H9 (cell line): ENCODE data around the gene SLC24A4. TPM values are rescaled to one million over a fixed set of nuclear protein-coding genes. Genes with fewer than 3 reads are reported as not detected.

Experiments
- DNase-seq: peaks from one replicate; pipeline ENCODE4 v3.0.0-alpha.2; 2017
- H2AFZ ChIP-seq: one replicate; pipeline ENCODE4 v1.6.1; 2013; ENCODE audit warnings: mild to moderate bottlenecking, low read length, control low read depth, moderate library complexity
- H2AK5ac ChIP-seq: 2 replicates; pipeline ENCODE4 v1.6.1; 2013; ENCODE audit warnings: low read length, control low read depth, mixed read lengths; ENCODE audit not compliant: insufficient read length
- H2BK120ac ChIP-seq: one replicate; pipeline ENCODE4 v1.6.1; 2013; ENCODE audit warnings: low read depth, mild to moderate bottlenecking, low read length, control low read depth, inconsistent platforms; ENCODE audit not compliant: poor library complexity, severe bottlenecking
- H2BK12ac ChIP-seq: 2 replicates; pipeline ENCODE4 v1.6.1; 2013; ENCODE audit warnings: low read length, control low read depth, mixed read lengths, low read depth; ENCODE audit not compliant: insufficient read length
- H2BK15ac ChIP-seq: 2 replicates; pipeline ENCODE4 v1.6.1; 2013; ENCODE audit warnings: low read depth, low read length, control low read depth
- H2BK20ac ChIP-seq: one replicate; pipeline ENCODE4 v1.6.1; 2013; ENCODE audit warnings: low read depth, mild to moderate bottlenecking, low read length, control low read depth, inconsistent platforms; ENCODE audit not compliant: poor library complexity, severe bottlenecking
- H2BK5ac ChIP-seq: 2 replicates; pipeline ENCODE4 v1.6.1; 2013; ENCODE audit warnings: low read length, control low read depth, mixed read lengths; ENCODE audit not compliant: insufficient read length
- H3K14ac ChIP-seq: 2 replicates; pipeline ENCODE4 v1.6.1; 2013; ENCODE audit warnings: low read length, control low read depth; ENCODE audit not compliant: insufficient read depth
- H3K18ac ChIP-seq: 2 replicates; pipeline ENCODE4 v1.6.1; 2013; ENCODE audit warnings: low read depth, mild to moderate bottlenecking, mixed read lengths, low read length, control low read depth; ENCODE audit not compliant: insufficient read length
- H3K23ac ChIP-seq: 2 replicates; pipeline ENCODE4 v1.6.1; 2013; ENCODE audit warnings: low read length, control low read depth, mixed read lengths, low read depth; ENCODE audit not compliant: insufficient read length
- H3K23me2 ChIP-seq: 2 replicates; pipeline ENCODE4 v1.6.1; 2013; ENCODE audit warnings: low read depth, mild to moderate bottlenecking, mixed read lengths, low read length, control low read depth; ENCODE audit not compliant: insufficient read length, poor library complexity, severe bottlenecking
- H3K27ac ChIP-seq: 2 replicates; pipeline ENCODE4 v1.5.1; 2013; ENCODE audit warnings: low read length, control low read depth, mixed read lengths, low read depth; ENCODE audit not compliant: insufficient read length
- H3K27me3 ChIP-seq: 2 replicates; pipeline ENCODE4 v1.6.1; 2013; ENCODE audit warnings: low read length, control low read depth, inconsistent platforms; ENCODE audit not compliant: insufficient read depth
- H3K4ac ChIP-seq: 2 replicates; pipeline ENCODE4 v1.6.1; 2013; ENCODE audit warnings: low read depth, mild to moderate bottlenecking, control low read depth, inconsistent platforms, low read length, moderate library complexity
- H3K4me1 ChIP-seq: 2 replicates; pipeline ENCODE4 v1.6.1; 2013; ENCODE audit warnings: low read length, control low read depth, inconsistent platforms; ENCODE audit not compliant: insufficient read depth
- H3K4me2 ChIP-seq: 2 replicates; pipeline ENCODE4 v1.6.1; 2013; ENCODE audit warnings: low read length, control low read depth, mixed read lengths; ENCODE audit not compliant: insufficient read length, insufficient read depth
- H3K56ac ChIP-seq: 2 replicates; pipeline ENCODE4 v1.6.1; 2013; ENCODE audit warnings: low read depth, mild to moderate bottlenecking, mixed read lengths, low read length, control low read depth; ENCODE audit not compliant: insufficient read length
- H3K79me1 ChIP-seq: 2 replicates; pipeline ENCODE4 v1.6.1; 2013; ENCODE audit warnings: low read depth, mild to moderate bottlenecking, moderate library complexity, low read length, control low read depth, inconsistent platforms; ENCODE audit not compliant: insufficient read depth, poor library complexity, severe bottlenecking
- H3K79me2 ChIP-seq: 2 replicates; pipeline ENCODE4 v1.6.1; 2013; ENCODE audit warnings: low read length, control low read depth, inconsistent platforms; ENCODE audit not compliant: insufficient read depth
- H3K9ac ChIP-seq: 2 replicates; pipeline ENCODE4 v1.6.1; 2013; ENCODE audit warnings: low read length, control low read depth, mixed read lengths; ENCODE audit not compliant: insufficient read length; ENCODE audit errors: extremely low read depth
- H3K9me3 ChIP-seq: one replicate; pipeline ENCODE4 v1.6.1; 2013; ENCODE audit warnings: low read depth, low read length, inconsistent platforms; ENCODE audit not compliant: control insufficient read depth
- H3T11ph ChIP-seq: one replicate; pipeline ENCODE4 v1.6.1; 2013; ENCODE audit warnings: mild to moderate bottlenecking, low read length, control low read depth, inconsistent platforms
- H4K20me1 ChIP-seq: one replicate; pipeline ENCODE4 v1.6.1; 2013; ENCODE audit not compliant: control insufficient read depth, insufficient read length, insufficient read depth
- H4K5ac ChIP-seq: 2 replicates; pipeline ENCODE4 v1.6.1; 2013; ENCODE audit warnings: low read depth, mild to moderate bottlenecking, mixed read lengths, low read length, control low read depth; ENCODE audit not compliant: insufficient read length
- H4K8ac ChIP-seq: replicated peaks from 2 replicates; pipeline ENCODE4 v1.6.1; 2013; ENCODE audit warnings: low read length, control low read depth, mixed read lengths, low read depth; ENCODE audit not compliant: insufficient read length
- H4K91ac ChIP-seq: 2 replicates; pipeline ENCODE4 v1.6.1; 2013; ENCODE audit warnings: low read depth, mild to moderate bottlenecking, moderate library complexity, mixed read lengths, low read length, control low read depth; ENCODE audit not compliant: insufficient read length
- H3K27ac Mint-ChIP-seq, 3 experiments: 2 replicates in 2 of 3; 3 replicates in 1 of 3; pipeline ENCODE4 v1.8.0; 2020 to 2021; ENCODE audit warnings: mixed read lengths in 3 of 3, mild to moderate bottlenecking in 1 of 3, moderate library complexity in 1 of 3
- H3K27me3 Mint-ChIP-seq: 2 replicates; pipeline ENCODE4 v1.8.0; 2021; ENCODE audit warnings: low read depth, mild to moderate bottlenecking, moderate library complexity, mixed read lengths
- H3K36me3 Mint-ChIP-seq, 3 experiments: 2 replicates in 2 of 3; 3 replicates in 1 of 3; pipeline ENCODE4 v1.8.0; 2020 to 2021; ENCODE audit warnings: low read depth in 3 of 3, mixed read lengths in 3 of 3; ENCODE audit not compliant: insufficient read depth in 1 of 3
- H3K4me1 Mint-ChIP-seq, 2 experiments: 2 replicates each; pipeline ENCODE4 v1.8.0; 2020; ENCODE audit warnings: mixed read lengths in 2 of 2
- H3K4me3 Mint-ChIP-seq, 2 experiments: 2 replicates in 1 of 2; 3 replicates in 1 of 2; pipeline ENCODE4 v1.8.0; 2020 to 2021; ENCODE audit warnings: mild to moderate bottlenecking in 2 of 2, mixed read lengths in 2 of 2, moderate library complexity in 1 of 2
- H3K9me3 Mint-ChIP-seq, 2 experiments: 2 replicates in 1 of 2; 3 replicates in 1 of 2; pipeline ENCODE4 v1.8.0; 2020; ENCODE audit warnings: mild to moderate bottlenecking in 2 of 2, mixed read lengths in 2 of 2, moderate library complexity in 1 of 2
- WGBS: extraction: QIAGEN DNeasy Blood & Tissue Kit; methylation state at CpG from one replicate; pipeline ENCODE4 v1.1.7; 2013; ENCODE audit warnings: missing lambda C conversion rate, low lambda C conversion rate, mixed read lengths; ENCODE audit not compliant: insufficient read length; ENCODE audit errors: extremely low coverage; 5-methylcytosine and 5-hydroxymethylcytosine counted together
- total RNA-seq: library from RNA; stranded (reverse); gene quantifications from 2 replicates; pipeline ENCODE4 v1.2.1, GENCODE V29; 2021
- TF ChIP-seq, protein P1 (sequence below): fragments of 200-600 bp; sonication (generic); conservative IDR thresholded peaks from 3 replicates; pipeline ENCODE4 v1.8.0; 2021; ENCODE audit warnings: antibody characterized with exemption, mild to moderate bottlenecking

The SLC24A4 gene
- total RNA-seq, 1 experiment from 2014 or later: 0.24 TPM

DNA sequence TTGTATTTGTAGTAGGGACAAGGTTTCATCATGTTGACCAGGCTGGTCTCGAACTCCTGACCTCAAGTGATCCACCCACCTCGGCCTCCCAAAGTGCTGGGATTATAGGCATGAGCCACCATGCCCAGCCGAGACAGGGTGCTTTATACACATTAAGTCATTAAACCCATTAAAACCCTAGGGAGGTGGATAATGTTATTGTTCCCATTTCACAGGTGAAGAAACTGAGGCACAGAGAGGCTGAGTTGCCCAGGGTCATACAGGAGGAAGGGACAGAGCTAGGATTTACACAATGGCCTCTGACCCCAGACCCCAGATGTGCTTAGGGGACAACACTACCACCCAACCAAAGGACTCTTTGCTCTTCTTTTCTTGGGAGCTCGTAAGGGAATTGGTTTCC is 139.6 kb downstream of the SLC24A4 start:
- no peak overlapping the region for H4K8ac ChIP-seq
- H3K56ac ChIP-seq: no peak overlapping the region
- no peaks in the 10 kb centered on the region for H3K23me2 ChIP-seq
- Mint-ChIP-seq H3K4me1 (peaks cover 0 to 13% of the 10 kb centered on the region in 2 experiments; a peak in 2 of 4 replicates), H3K27ac (no peak overlapping the region), H3K4me3 (no peak overlapping the region; a peak in 1 of 5 replicates), H3K36me3 (no peaks in the 10 kb centered on the region), H3K27me3 (no peaks in the 10 kb centered on the region; the same call in 1 of the 2 replicates), H3K9me3 (peaks cover 0 to 2% of the 10 kb centered on the region in 2 experiments; a peak in 2 of 5 replicates)
- no peak overlapping the region for H3K4ac ChIP-seq
- no peak overlapping the region for H2AFZ ChIP-seq
- no peaks in the 10 kb centered on the region for H4K20me1 ChIP-seq
- DNase-seq: no peak
- no peaks in the 10 kb centered on the region for H3K27me3 ChIP-seq
- H2BK15ac ChIP-seq: no peak overlapping the region
- no peaks in the 10 kb centered on the region; the same call in 1 of the 2 replicates for H3K79me2 ChIP-seq
- no peak overlapping the region for H2BK120ac ChIP-seq
- no peak overlapping the region for H3K23ac ChIP-seq
- H3K4me1 ChIP-seq: no peaks in the 10 kb centered on the region
- no peak overlapping the region for H3K9ac ChIP-seq
- no CpG with 5 or more reads among the region's 4 CpGs for WGBS
- H3K14ac ChIP-seq: no peak overlapping the region
- no peak overlapping the region for H2BK20ac ChIP-seq
- H4K5ac ChIP-seq: no peak overlapping the region
- H3K18ac ChIP-seq: no peak overlapping the region
- no peak overlapping the region for H2BK5ac ChIP-seq
- H3K4me2 ChIP-seq: no peak overlapping the region
- no peak overlapping the region for H2BK12ac ChIP-seq
- H2AK5ac ChIP-seq: no peak overlapping the region
- no peak overlapping the region for H4K91ac ChIP-seq
- no peaks in the 10 kb centered on the region for H3K79me1 ChIP-seq
- TF ChIP-seq, protein P1, sequence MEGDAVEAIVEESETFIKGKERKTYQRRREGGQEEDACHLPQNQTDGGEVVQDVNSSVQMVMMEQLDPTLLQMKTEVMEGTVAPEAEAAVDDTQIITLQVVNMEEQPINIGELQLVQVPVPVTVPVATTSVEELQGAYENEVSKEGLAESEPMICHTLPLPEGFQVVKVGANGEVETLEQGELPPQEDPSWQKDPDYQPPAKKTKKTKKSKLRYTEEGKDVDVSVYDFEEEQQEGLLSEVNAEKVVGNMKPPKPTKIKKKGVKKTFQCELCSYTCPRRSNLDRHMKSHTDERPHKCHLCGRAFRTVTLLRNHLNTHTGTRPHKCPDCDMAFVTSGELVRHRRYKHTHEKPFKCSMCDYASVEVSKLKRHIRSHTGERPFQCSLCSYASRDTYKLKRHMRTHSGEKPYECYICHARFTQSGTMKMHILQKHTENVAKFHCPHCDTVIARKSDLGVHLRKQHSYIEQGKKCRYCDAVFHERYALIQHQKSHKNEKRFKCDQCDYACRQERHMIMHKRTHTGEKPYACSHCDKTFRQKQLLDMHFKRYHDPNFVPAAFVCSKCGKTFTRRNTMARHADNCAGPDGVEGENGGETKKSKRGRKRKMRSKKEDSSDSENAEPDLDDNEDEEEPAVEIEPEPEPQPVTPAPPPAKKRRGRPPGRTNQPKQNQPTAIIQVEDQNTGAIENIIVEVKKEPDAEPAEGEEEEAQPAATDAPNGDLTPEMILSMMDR: no peak
- no peaks in the 10 kb centered on the region for H3K9me3 ChIP-seq
- no peak overlapping the region for H3T11ph ChIP-seq
- H3K27ac ChIP-seq: no peak overlapping the region
